Loucy (cell line): ENCODE data around the gene PRKD2.
A peak's percentile ranks its signal among the peaks of the same experiment; 100 is the strongest.

ENCODE experiments used
- H2AFZ ChIP-seq: fragments of 200-600 bp; sonication (generic); 2 replicates; pipeline ENCODE4 v1.6.0; 2016; ENCODE audit warnings: antibody characterized with exemption, mild to moderate bottlenecking, low read length, moderate library complexity
- H3F3A ChIP-seq: fragments of 200-600 bp; 2 replicates; pipeline ENCODE4 v1.6.0; 2016; ENCODE audit warnings: antibody characterized with exemption, low read depth, mild to moderate bottlenecking
- H3K27me3 ChIP-seq: fragments of 200-600 bp; sonication (generic); 2 replicates; pipeline ENCODE4 v1.6.1; 2014; ENCODE audit warnings: low read length, mild to moderate bottlenecking; ENCODE audit not compliant: insufficient read depth, poor library complexity, severe bottlenecking
- H3K36me3 ChIP-seq: fragments of 200-600 bp; sonication (generic); 2 replicates; pipeline ENCODE4 v1.6.1; 2016; ENCODE audit warnings: low read length; ENCODE audit not compliant: insufficient read depth
- H3K4me1 ChIP-seq: fragments of 200-600 bp; sonication (generic); 2 replicates; pipeline ENCODE4 v1.5.1; 2014; ENCODE audit warnings: low read length, mild to moderate bottlenecking; ENCODE audit not compliant: insufficient read depth, poor library complexity, severe bottlenecking
- H3K4me2 ChIP-seq: fragments of 200-600 bp; sonication (generic); 2 replicates; pipeline ENCODE4 v1.6.0; 2014; ENCODE audit warnings: antibody characterized with exemption, low read length, low read depth, mild to moderate bottlenecking; ENCODE audit not compliant: poor library complexity, severe bottlenecking
- H3K4me3 ChIP-seq: fragments of 200-600 bp; sonication (generic); 2 replicates; pipeline ENCODE4 v1.5.1; 2014; ENCODE audit warnings: low read length, mild to moderate bottlenecking, mixed read lengths; ENCODE audit not compliant: poor library complexity, severe bottlenecking
- H3K79me2 ChIP-seq: fragments of 200-600 bp; sonication (generic); 2 replicates; pipeline ENCODE4 v1.6.1; 2014; ENCODE audit warnings: low read length; ENCODE audit not compliant: insufficient read depth
- H3K9ac ChIP-seq: fragments of 200-600 bp; sonication (generic); 2 replicates; pipeline ENCODE4 v1.6.0; 2014; ENCODE audit warnings: mild to moderate bottlenecking, low read depth, low read length, moderate library complexity; ENCODE audit not compliant: poor library complexity, severe bottlenecking
- H3K9me2 ChIP-seq: fragments of 200-600 bp; sonication (generic); replicated peaks from 2 replicates; pipeline ENCODE4 v1.6.1; 2016; ENCODE audit warnings: low read depth, low read length, mixed read lengths
- H3K9me3 ChIP-seq: fragments of 200-600 bp; sonication (generic); 2 replicates; pipeline ENCODE4 v1.6.1; 2014; ENCODE audit warnings: mild to moderate bottlenecking, antibody characterized with exemption, low read length, low read depth; ENCODE audit not compliant: insufficient read depth
- H4K20me1 ChIP-seq: fragments of 200-600 bp; sonication (generic); 2 replicates; pipeline ENCODE4 v1.6.0; 2014; ENCODE audit warnings: antibody characterized with exemption, low read length, mild to moderate bottlenecking; ENCODE audit not compliant: insufficient read depth, poor library complexity, severe bottlenecking
- CTCF ChIP-seq: fragments of 200-600 bp; sonication (generic); conservative IDR thresholded peaks from 2 replicates; pipeline ENCODE4 v1.5.1; 2014; ENCODE audit warnings: mild to moderate bottlenecking, antibody characterized with exemption, low read length
- EZH2phosphoT487 ChIP-seq: fragments of 200-600 bp; IDR thresholded peaks from 2 replicates; pipeline ENCODE4 v1.6.1; 2018; ENCODE audit warnings: antibody characterized with exemption, mild to moderate bottlenecking, moderate library complexity, borderline replicate concordance

PRKD2 gene

GRCh38 chr19:46639358-46640182 is 77.3 kb downstream of the PRKD2 start:
- Histone ChIP-seq H3K27me3 (no peaks in the 10 kb centered on the region), H3K9me3 (no peaks in the 10 kb centered on the region), H3K4me2 (peak overlapping the region; percentile 74), H3K4me1 (peaks cover 4% of the 10 kb centered on the region), H4K20me1 (no peaks in the 10 kb centered on the region), H3F3A (no peaks in the 10 kb centered on the region), H3K9ac (no peak overlapping the region), H3K79me2 (no peaks in the 10 kb centered on the region), H2AFZ (no peak overlapping the region), H3K9me2 (no peaks in the 10 kb centered on the region), H3K36me3 (no peaks in the 10 kb centered on the region), H3K4me3 (peak overlapping the region; percentile 67)
- no peak for TF ChIP-seq EZH2phosphoT487
- no peak for TF ChIP-seq CTCF

- Histone ChIP-seq H3K79me2 (no peaks in the 10 kb centered on the region), H3K4me2 (no peak overlapping the region), H2AFZ (no peak overlapping the region), H3F3A (no peaks in the 10 kb centered on the region), H3K9me2 (no peaks in the 10 kb centered on the region), H4K20me1 (no peaks in the 10 kb centered on the region), H3K4me1 (peaks cover 4% of the 10 kb centered on the region), H3K9me3 (no peaks in the 10 kb centered on the region), H3K4me3 (no peak overlapping the region), H3K36me3 (no peaks in the 10 kb centered on the region), H3K27me3 (no peaks in the 10 kb centered on the region), H3K9ac (no peak overlapping the region)
- TF ChIP-seq CTCF (no peak), EZH2phosphoT487 (no peak)
These were observed 79.7 kb downstream of the PRKD2 start for GRCh38 chr19:46637224-46637623.

- Histone ChIP-seq H3K9ac (no peak within 1 kb of the TSS), H3K9me3 (no peaks in the 10 kb centered on the region), H3K27me3 (no peaks in the 10 kb centered on the region), H3F3A (no peaks in the 10 kb centered on the region), H3K79me2 (no peaks in the 10 kb centered on the region), H3K36me3 (no peaks in the 10 kb centered on the region), H3K9me2 (no peaks in the 10 kb centered on the region), H2AFZ (no peak within 1 kb of the TSS), H4K20me1 (no peaks in the 10 kb centered on the region), H3K4me3 (no peak within 1 kb of the TSS), H3K4me1 (peaks cover 4% of the 10 kb centered on the region), H3K4me2 (no peak within 1 kb of the TSS)
- TF ChIP-seq CTCF (no peak), EZH2phosphoT487 (no peak)
These were observed 80.8 kb downstream of the PRKD2 start, which contains the start of gene GNG8 for GRCh38 chr19:46635920-46636761. GNG8 (minus strand) TSS chr19:46636202; CDS start chr19:46634682, 1,520 bp downstream.
